Fibroblast of skin of left quadriceps (primary cell): ENCODE measurements around the gene FDXR.

Experiments used
- DNase-seq, 2 experiments: peaks; one replicate each; pipeline ENCODE4 v3.0.0-alpha.2; 2013; ENCODE audit warnings: low read depth in 2 of 2

The FDXR gene

DNA sequence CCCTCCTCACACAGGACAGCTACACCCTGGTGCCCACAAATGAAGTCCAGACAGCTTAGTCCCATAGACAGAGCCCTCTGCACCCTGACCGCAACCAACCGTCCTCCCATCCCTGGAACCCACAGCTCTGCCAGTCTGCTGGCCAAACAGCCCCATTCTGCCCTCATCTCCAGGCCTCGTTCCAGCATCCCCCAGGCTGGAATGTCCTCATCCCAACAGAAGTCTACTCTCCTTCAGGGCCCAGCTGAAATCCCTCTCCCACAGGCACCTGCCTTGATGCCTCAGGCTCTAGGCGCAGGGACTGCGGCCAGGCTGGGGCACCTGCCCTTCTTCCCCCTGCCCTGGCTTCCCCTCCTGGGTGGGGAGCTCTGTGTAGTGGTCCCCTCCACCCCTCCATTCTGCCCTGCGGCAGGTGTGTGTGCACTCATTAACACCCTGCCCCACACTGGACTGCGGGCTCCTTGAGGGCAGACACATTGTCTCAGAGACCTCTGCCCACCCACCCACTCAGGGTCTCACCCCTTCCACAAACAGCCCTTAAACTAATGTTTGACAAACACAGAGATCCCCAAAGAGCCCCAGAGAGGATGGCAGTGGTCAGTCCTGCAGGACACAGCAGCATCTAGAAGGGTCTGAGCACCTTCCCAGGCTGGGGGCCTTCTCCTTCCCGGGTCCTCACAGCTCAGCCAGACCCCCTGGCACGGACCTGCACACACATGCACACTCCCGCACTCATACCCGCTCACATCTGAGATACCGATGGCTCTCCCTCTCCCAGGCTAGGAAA lies 13.9 kb downstream of the FDXR start:
- no peak for DNase-seq

DNA sequence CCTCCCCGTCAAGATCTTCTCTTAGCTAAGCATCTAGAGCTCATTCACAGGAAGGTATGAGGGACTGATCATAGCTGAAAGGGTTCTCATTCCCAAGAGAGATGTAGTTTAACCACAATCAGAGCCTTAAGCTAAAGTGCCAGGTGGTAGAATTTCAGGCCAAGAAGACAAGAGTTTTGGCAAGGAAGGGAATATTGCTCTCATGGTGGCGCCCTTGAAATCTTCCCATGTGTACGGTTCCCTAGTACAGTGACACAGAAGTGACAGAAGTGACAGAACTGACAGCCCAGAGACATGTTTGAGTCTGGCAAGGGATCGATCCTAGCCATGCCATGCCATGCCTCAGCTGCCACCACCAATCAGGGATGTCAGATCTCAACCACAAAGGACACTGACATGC lies 15.6 kb downstream of the FDXR start:
- DNase-seq, result no peak

DNA sequence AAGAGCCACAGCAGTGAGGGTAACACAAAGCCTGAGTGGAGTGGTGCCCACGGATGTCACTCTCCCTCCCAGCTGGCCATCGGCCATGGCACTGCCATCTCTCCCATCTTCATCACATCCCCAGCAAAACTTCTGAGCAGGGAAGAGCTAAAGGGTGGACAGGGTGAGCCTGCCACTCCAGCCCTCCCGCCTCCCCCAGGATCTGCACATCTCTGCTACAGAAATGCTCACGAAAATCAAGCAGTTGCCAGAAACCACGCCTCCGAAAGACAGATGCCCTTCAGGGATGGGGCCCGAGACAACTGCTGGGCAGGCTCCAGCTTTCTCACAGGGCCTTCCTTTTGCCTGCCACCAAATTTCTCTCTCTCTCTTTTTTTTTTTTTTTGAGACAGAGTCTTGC lies 16.7 kb downstream of the FDXR start:
- no peak for DNase-seq

DNA sequence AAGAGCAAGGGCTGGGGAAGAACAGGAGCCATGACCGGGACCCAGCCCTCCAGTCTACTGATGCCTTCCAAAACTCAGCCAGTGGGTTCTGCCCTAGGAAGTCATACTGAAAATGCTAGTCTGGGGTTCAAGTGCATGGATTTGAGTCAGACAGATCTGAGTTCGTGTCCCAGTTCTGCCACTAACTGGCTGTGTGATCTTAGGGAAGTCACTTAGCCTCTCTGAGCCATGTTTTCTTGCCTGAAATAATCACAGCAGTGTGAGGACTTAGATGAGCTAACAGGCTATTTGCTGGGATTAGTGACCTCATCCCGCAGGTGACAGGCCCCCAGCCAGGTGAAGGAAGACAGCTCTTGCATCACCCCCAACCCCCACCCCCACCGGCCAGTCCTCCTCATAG lies 17.5 kb downstream of the FDXR start:
- DNase-seq, result no peak

DNA sequence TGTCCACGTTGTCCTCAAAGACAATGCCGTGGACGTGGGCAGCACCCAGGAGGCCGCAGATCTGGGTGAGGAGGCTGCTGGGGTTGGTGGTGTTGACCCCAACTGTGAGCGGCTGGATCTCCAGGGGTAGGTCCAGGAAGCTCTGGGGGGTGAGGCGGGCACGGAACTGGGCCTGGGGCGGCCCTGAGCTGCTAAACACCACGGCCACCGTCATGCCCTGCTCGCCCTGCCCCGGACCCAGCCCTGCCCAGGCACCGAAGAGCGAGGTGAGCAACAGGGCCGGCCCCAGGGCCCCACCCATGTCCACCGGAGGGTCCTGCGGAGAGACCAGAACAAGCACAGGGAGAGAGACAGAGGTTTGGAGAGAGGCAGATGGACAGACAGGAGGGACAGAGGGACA lies 18.0 kb downstream of the FDXR start:
- DNase-seq, result no peak

DNA sequence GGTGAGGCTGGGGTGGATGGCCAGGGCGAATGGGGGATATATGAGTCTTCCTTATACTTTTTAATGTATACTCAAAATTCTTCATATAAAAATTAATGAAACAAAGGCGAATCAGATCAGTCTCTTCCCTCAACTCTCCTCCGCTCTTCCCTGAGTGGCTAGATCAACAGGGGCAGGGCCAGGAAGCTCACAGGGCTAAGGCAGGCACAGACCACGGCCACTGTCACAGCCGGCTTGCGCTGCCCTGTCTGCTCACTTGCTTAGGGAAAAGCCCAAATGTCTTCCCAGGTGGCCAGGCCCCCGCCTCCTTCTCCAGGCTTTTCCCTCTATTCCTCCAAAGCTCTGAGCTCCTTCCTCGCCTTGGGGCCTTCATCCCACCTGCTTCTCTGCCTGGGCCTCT lies 19.1 kb downstream of the FDXR start:
- DNase-seq, result no peak

DNA sequence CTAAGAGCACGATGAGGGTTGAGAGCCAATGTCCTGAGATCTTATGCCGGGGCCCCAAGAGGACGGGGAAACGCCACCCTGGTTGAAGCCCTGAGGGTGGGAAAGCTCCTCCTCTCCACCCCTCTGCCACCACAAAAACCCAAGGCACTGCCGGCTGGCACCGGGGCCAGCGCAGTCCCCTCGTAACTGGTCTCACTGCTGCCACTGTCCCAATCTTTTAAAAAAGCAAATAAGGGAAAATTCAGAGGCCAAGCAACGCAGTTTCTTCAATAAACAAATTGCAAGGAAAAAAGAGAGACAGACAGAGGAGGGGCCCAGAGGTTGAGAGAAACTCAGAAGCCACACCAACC lies 19.8 kb downstream of the FDXR start:
- DNase-seq, result no peak

DNA sequence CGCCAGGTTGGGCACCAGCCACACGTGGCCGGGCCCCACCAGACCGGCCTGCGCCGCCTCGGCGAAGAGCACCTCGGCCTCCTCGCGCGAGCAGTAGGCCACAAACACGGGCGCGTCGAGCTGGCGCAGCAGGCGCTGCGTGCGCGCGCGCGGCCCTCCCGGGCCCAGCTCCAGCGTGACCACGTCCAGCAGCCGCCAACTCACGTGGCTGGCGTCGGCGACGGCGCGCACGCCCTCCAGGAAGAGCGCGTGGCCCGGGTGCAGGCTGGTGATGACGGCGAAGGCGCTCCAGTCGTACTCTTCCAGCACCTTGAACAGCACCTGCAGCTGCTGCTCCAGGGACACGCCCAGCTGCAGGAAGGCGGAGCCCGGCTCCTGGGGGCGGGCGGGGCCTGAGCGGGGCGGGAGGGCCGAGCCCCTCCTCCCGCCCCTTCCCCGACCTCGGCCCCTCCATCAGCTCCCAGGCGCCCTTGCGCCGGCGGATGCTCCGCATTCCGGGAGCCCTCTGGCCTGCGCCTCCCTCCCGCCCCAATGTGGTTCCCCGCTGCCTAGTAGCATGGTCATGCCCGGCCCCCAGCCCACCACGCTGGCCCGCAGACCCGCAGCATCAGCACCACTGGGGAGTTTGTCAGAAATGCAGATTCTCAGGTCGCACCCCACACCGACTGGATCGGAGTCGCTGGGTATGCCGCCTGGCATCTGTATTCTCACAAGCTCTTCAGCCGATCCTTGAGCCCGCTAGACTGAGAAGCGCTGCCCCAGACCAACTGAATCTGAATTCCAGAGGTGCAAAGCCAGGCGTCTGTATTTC lies 20.4 kb downstream of the FDXR start:
- no peak for DNase-seq

DNA sequence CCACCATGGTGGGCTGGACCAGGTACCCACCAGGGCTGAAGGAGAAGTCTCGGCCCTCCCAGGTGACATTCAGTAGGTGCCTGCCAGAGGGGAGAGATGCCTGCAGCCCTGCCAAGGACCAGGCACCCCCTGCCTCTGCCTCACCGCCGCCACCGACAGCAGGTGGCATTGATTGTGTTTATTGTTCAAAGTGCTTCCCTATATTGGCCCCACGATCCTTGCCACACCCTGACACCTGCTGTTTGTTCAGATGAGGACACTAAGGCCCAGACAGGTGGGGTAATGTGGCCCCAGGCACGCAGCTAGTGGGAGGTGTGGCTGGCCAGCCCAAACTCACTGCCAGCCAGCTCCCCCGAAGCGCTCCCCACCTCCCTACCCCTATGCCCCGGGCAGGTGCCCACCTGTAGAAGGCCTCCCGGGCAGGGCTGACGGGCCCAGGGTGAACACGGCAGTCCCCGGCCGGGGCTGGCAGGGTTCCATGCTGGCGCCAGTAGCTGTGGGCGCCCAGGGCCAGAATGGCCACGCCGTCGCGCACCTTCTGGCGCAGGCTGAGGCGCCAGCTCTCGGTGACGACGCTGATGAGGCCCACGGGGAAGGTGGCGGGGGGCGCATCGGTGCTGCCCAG lies 21.1 kb downstream of the FDXR start:
- DNase-seq, result no peak

DNA sequence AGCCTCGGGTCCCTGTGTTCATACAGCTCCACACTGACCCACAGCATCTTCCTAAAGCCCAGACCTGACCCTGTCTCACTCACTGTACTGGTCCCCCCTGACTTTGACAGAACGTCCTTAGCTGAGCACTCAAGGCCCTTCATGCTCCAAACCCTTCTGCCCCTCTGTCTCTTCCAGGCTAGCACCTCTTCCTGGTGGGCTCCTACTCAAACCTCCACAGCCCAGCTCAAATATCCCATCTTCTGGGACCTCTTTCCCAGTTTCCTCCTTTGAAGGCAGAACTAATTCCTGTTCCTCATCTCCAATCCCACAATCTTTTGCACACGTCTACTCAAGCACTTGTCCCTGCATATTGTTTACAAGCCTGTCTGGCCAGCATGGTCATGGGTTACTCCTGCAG lies 21.9 kb downstream of the FDXR start:
- no peak for DNase-seq

DNA sequence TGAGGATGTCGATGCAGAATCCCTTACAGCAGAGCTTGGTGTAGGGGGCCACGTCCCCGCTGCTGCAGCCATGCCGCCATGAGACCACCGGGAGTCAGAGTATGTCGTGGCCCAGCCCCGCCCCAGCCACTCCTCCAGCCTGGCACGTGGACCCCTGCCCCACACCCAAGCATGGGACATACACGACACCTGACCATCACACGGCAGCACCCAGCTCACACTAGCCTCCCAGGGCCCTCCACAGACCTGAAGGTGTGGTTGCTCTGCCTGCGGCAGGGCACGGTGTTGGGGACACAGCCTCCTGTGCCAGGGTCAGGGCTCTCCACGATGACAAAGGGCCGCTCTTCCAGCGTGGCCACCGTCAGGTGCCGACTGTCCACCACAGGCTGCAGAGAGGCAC lies 22.5 kb downstream of the FDXR start:
- DNase-seq, result no peak

DNA sequence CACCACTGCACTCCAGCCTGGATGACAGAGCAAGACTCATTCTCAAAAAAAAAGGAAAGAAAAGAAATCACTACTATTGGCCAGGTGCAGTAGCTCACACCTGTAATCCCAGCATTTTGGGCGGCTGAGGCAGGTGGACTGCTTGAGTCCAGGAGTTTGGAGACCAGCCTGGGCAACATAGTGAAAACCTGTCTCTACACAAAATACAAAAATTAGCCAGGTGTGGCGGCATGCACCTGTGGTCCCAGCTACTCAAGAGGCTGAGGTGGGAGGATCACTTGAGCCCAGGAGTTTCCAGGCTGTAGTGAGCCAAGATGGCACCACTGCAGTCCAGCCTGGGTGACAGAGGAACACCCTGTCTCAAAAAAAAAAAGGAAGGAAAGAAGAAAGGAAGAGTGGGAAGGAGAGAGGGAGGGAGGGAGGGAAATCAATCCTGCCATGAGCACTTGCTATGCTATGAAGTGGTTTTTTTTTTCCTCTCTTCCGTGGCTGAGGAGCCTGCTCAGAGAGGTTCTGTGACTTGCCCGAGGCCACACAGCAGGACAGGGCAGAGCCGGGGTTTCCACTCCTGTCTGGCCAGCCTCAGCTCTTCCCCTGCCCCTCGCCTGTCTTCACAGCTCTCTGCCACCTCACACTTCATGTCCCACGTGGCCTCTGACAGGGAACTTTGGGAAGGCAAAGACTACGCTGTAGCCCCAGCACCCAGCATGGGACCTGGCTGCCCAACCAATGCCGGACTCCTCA lies 24.0 kb downstream of the FDXR start:
- no peak for DNase-seq

DNA sequence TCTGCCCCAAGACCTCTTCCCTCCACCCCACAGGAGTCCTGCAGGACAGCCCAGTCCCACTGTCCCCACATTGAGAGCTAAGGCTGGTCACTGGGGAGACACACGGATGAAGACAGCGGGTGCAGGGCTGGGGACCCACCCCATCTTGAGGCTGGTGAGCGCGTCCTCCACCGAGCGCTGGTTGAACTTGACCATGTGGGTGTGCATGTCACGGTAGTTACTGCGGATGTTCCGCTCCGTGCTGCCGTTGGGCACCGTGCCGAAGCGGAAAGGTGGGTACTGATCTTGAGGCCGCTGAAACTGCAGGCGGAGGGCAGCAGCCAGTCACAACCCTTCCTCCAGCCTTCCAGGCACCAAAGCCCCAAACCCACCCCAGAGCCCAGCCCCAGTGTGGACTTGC lies 26.2 kb downstream of the FDXR start:
- no peak for DNase-seq

DNA sequence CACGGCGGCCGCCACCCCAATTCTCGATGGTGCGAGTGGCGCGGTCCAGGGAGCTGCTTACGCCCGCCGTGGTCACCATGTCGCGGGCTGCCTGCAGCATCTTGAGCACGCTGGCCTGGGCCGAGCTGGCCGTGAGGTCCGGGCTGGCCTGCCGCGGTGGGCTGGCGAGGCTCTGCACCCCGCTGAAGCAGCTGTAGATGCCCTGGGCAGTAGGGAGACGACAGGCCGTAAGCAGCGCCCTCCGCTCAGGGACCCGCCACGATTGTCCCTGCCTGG lies 29.5 kb downstream of the FDXR start:
- no peak for DNase-seq

DNA sequence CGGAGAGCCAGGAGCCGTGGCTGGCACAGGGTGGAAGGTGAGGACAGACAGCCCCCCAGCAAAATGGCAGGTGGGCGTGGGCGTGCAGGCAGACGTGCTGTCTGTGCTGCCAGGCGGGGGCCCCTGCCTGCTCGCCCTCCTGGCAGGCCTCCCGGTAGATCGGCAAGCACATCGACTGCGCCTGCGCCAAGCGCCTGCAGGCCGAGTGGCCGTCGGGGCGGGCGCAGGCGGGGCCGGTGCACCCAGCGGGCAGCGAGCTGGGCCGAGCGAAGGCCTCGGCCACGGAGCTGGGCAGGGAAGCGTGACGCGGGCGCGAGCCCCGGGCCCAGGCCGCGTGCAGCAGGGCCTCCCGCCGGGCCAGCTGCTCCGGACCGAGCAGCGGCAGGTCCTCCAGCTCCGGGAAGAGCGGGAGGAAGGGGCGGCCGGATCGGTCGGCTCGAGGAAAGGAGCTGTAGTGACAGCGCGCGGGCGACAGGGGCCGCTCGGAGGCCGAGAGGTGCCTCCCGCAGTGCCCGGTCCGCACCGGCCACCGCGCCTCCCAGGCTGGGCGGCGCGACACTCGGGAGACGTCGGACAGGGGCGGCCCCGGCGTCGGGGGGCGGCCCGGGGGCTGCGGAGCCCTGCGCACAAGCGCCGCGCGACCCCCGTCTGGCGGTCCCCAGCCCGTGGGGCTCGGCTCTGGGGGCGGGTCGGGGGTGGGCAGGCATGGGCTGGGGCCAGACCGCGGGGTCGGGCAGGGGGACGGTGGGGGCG lies 30.0 kb downstream of the FDXR start:
- DNase-seq, result peak in 1 of 2 experiments; percentile 6

DNA sequence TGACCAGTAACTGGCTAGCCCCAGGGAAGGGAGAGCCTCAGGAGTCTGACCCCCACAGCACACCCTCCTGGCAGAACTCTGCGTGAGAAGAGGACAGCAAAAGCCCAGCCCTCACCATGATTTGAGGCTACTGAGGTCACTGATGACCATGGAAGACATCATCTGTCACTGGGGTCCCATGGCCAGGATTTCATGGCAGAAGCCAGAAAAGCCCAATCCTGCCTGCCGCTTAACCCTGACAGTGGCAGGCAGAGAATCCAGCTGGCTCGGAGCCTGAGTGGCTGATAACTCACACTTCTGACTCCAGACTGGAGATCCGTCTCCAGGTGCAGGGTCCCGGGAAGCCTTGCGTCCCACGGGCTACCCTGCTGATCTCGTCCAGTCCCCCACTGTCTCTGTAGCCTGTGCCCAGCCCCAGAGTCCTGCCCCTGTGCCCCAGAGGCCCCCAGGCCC lies 30.6 kb downstream of the FDXR start:
- DNase-seq, result no peak

DNA sequence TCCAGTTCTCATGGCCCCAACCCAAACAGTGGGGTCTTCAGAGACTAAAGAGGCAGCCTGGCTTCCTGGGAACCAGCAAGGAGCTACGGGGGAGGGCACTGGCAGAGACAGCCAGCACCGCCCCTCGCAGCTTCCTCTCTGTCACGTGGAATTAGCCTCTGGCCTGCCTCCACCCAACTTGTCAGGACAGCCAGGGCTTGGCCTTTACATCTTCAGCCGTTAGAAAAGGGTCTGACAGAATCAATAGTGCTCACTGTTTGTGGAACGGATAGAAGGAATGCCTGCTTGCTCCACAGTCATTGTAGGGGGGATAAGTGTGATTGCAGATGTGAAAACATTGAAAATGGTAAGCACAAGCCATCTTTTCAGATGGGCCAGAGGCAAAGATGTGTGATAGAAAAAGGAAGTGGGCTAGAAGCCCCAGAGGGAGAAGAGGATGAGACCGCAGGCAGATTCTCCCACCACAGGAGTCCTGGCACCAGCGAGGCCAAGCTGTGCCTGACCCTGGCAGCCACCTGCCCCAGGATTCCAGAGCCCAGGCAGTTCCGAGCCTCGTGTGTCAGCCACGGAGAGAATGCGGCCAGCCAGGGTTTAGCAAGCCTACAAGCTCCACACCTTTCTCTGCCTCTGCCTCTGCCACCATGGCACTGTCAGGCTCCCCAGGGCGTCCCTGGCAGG lies 31.7 kb downstream of the FDXR start:
- no peak for DNase-seq

DNA sequence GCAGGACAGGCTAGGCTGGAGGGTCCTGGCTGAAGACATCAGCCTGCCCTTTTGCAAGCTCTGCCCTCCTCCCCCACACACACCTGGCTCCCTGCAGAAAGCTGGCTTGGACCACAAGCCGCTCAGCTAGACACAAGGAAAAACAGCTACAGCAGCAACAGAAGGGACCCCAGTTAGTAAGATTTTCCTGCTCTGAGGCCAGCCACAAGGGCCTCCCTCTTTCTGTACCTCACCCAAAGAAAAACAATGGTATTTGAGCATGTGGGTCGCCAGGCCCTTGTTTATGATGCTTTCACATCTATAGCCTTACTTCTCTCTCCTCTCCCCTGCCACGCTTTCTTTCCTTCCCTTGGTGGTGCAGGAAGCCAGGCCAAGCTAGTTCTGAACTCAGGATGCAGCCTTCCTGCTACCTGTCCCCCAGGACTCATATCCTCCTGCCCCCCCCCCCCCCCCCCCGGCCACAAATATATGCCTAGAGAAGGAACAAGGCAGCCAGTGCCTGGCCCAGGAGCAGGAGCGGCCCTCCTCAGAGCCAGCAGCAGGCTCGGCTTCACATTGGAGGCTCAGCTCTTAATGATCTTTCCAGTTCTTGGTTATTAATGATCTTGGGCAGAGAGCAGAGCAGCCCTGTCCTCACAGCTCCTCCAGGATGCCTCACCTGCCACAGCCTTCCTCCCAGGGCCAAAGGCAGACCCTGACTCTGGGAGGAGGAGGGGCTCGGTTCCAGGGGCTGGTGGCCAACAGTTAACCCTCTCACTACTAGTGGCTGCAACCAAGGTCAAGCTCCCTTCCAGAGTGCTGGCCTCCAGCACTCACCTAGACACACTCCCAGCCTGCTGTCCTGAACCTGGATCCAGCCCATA lies 32.6 kb downstream of the FDXR start:
- DNase-seq, result no peak

DNA sequence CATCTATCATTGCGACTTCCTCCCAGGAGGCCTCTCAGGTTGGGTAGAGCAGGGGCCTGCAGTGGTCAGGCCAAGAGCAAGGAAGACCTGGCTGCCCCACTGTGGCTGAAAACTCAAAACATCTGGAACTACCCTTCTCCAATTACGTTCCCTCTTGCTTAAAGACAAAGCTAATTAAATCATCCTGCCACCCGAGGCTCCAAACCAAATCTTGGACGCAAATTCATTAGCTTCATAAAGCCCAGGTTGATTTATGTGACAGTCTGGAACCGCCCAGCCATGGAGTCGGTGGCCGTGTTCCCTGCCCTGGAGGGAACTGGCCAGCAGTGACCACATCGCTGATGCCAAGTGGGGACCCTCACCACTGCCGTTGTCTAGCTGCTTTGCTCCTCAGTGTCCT lies 34.5 kb downstream of the FDXR start:
- DNase-seq, result no peak
